G401 (cell line): ENCODE measurements around the gene CTNNBL1. TPM values are rescaled to one million over a fixed set of nuclear protein-coding genes. Genes with fewer than 3 reads are reported as not detected.
"Not testable (repeated sequence)": the region's sequence is repeated elsewhere in the genome, so short reads cannot be mapped to it uniquely, and the experiment has no call there.

Experiments
- DNase-seq: peaks from one replicate; pipeline ENCODE4 v3.0.0-alpha.2; 2015; ENCODE audit warnings: low spot score
- in situ Hi-C: cut with HindIII; loops from 2 replicates; pipeline ENCODE4 v1.10.0; 2016; ENCODE audit warnings: low sequenced_read_pairs, mixed read lengths
- total RNA-seq: library from RNA; depleted of rRNA; stranded (reverse); fragments of >200 nt; shearing (Covaris generic); gene quantifications from 2 replicates; pipeline ENCODE4 v1.2.3, GENCODE V29; 2014

The CTNNBL1 gene
- total RNA-seq, 1 experiment from 2014 or later, result 119 TPM

- in situ Hi-C loops, result no loop called here
- DNase-seq, result no peak
These were observed 17.4 kb upstream of the CTNNBL1 start for GRCh38 chr20:37676440-37676839.

- DNase-seq, result no peak
- in situ Hi-C loops, result no loop called here
These were observed 15.6 kb upstream of the CTNNBL1 start for GRCh38 chr20:37677969-37678861.

GRCh38 chr20:37679751-37680150 lies 14.1 kb upstream of the CTNNBL1 start:
- DNase-seq, in situ Hi-C loops: not testable (repeated sequence)

GRCh38 chr20:37680420-37680819 lies 13.4 kb upstream of the CTNNBL1 start:
- no peak for DNase-seq
- in situ Hi-C loops, result no loop called here

- in situ Hi-C loops, result no loop called here
- no peak for DNase-seq
These were observed 12.3 kb upstream of the CTNNBL1 start for GRCh38 chr20:37681384-37682112.

GRCh38 chr20:37683146-37683545 lies 10.7 kb upstream of the CTNNBL1 start:
- DNase-seq, in situ Hi-C loops: not testable (repeated sequence)

GRCh38 chr20:37686762-37687477 lies 6.9 kb upstream of the CTNNBL1 start:
- DNase-seq, result no peak
- in situ Hi-C loops, result no loop called here

GRCh38 chr20:37687478-37687805 lies 6.4 kb upstream of the CTNNBL1 start:
- DNase-seq, result no peak
- in situ Hi-C loops, result no loop called here

GRCh38 chr20:37688093-37688492 lies 5.7 kb upstream of the CTNNBL1 start:
- in situ Hi-C loops, result no loop called here
- no peak for DNase-seq

- in situ Hi-C loops, result no loop called here
These were observed 3.0 kb upstream of the CTNNBL1 start for GRCh38 chr20:37690626-37691369.

GRCh38 chr20:37692459-37693166 lies 1.2 kb upstream of the CTNNBL1 start:
- in situ Hi-C loops, result no loop called here
- DNase-seq, result no peak

More at GRCh38 chr20:37690626-37691369, 3.0 kb upstream of the CTNNBL1 start:
- no peak for DNase-seq

GRCh38 chr20:37693242-37693634 lies 592 bp upstream of the CTNNBL1 start:
- peak; percentile 10 for DNase-seq
- in situ Hi-C loops, result no loop called here

GRCh38 chr20:37695684-37696342 lies 2.0 kb downstream of the CTNNBL1 start:
- in situ Hi-C loops, result no loop called here
- DNase-seq, result no peak

- in situ Hi-C loops, result no loop called here
- DNase-seq, result no peak
These were observed 3.5 kb downstream of the CTNNBL1 start for GRCh38 chr20:37697314-37697713.

- no peak for DNase-seq
- in situ Hi-C loops, result no loop called here
These were observed 5.4 kb downstream of the CTNNBL1 start for GRCh38 chr20:37699202-37699601.

- DNase-seq, result no peak
- in situ Hi-C loops, result no loop called here
These were observed 6.5 kb downstream of the CTNNBL1 start for GRCh38 chr20:37700301-37700700.

- DNase-seq, in situ Hi-C loops: not testable (repeated sequence)
These were observed 7.8 kb downstream of the CTNNBL1 start for GRCh38 chr20:37701676-37702075.

GRCh38 chr20:37702403-37703034 lies 8.7 kb downstream of the CTNNBL1 start:
- no peak for DNase-seq

More at GRCh38 chr20:37702403-37703034, 8.7 kb downstream of the CTNNBL1 start:
- in situ Hi-C loops, result no loop called here
